T-helper 22 cell (primary cell): ENCODE results near the gene MCEMP1.

Experiments
- DNase-seq: peaks from one replicate; pipeline ENCODE4 v3.0.0-alpha.2; 2020; ENCODE audit warnings: low read depth

The MCEMP1 gene

DNA sequence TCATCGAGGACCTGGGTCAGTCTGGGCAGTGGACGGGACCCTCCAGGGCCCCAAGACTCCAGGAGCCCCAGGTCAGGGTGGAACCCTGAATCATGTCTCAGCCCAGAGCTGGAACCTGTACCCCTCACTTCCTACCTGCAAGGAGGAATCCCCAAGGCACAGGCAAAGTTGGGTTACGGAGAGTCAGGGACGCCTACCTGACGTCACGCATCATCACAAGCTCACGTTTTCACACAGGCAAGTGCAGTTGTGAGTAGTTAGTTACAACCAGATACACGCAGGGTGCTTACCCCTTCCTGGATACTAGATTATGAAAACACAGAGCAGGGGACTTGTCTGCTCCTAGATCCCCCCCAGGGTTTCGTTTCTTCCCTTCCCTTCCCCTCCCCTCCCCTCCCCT, 6.1 kb upstream of the MCEMP1 start:
- DNase-seq = no peak

DNA sequence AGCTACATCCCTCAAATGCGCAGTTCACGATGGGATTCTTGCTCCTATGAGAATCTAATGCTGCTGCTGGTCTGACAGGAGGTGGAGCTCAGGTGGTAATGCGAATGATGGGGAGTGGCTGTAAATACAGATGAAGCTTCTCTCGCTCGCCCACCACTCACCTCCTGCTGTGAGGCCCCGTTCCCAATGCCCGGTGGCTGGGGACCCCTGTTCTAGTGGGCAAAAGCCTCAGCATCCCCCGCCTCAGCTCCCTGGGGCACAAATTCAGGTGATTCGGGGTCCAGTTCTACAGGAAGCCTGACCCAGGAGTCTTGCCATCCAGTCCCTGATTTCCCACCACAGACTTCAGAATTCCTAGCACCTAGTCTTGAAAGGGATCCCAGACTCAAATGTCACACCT, 4.4 kb upstream of the MCEMP1 start:
- no peak for DNase-seq

DNA sequence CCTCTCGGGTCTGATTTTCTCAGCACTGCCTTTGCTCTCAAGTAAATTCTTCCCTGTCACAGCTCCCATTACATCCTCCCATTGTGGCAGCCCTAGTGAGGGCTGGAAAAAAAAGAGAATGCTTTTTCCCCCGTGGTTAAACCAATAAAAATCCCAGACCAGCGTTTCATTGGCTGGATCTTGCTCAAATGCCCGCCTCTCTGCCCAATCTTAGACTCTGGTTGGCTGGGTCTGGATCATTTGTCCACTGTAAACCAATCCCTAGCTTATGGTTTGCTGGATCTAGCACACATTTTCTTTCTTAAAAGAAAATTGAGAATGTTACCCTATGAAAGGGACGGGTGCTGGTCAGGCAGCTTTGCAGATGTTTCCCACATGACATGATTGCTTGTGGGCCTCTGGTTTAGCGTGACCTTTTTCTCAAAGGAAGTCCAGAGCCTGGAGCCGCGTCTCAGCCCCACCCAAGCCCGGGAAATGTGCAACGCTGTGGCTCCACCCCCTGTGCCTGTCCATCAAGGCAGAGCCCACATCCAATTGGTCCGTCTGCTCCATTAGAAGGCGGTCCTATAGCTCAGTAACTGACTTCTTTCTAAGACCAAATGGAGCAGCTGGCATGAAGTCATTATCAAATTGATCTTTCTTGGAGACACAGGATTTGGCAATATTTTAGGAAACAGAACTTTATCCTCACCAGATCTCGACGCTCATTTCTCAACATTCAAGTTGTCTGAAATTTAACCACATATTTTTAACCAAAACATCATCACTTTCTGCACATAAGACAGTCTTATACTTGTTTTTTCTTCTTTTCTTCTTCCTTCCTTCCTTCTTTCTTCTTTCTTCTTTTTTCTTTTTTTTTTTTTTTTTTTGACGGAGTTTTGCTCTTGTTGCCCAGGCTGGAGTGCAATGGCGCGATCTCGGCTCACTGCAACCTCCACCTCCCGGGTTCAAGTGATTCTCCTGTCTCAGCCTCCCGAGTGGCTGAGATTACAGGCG, 2.6 kb upstream of the MCEMP1 start:
- DNase-seq = no peak

DNA sequence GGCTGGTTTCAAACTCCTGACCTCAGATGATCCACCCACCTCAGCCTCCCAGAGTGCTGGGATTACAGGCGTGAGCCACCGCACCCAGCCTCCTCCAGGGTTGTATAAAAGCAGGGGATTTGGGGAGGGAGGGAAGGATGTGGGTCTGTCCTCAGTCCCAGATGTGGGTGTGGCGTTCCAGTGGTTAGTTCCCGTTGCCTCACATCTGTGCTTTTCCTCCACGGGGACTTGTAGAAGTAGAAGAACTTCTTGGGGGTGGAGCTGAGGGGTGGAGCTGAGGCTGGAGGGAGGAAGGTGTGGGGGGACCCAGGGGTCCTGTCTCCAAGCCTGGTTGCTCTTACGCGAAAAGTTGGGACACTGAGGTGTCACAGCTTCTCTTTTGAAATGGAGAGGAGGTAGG, 514 bp upstream of the MCEMP1 start:
- DNase-seq = no peak

DNA sequence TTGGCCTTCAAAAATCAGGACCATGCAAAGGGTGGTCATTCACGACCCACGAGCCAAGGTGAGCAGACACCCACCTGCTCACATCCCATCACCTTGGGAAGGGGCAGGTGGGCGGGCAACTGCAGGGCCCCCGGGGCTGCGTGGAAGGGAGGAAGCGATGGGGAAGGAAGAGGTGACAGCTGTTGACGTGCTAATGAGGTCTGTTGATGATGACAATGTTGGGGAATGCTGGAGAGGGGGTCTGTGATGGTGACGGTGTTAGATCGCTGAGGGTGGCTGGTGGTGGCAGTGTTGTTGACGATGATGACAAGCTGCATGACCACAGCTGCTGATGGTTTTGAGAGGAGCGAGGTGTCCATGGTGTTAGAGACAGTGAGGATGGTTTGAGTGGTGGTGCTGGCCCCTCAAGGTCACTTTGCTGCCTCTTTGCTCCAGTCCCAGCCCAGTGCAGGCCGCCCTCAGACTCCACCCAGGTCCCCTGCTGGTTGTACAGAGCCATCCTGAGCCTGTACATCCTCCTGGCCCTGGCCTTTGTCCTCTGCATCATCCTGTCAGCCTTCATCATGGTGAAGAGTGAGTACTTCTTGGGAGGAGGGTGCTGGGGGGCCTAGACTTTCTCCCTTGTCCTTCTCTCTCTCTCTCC, 900 bp downstream of the MCEMP1 start:
- no peak for DNase-seq

DNA sequence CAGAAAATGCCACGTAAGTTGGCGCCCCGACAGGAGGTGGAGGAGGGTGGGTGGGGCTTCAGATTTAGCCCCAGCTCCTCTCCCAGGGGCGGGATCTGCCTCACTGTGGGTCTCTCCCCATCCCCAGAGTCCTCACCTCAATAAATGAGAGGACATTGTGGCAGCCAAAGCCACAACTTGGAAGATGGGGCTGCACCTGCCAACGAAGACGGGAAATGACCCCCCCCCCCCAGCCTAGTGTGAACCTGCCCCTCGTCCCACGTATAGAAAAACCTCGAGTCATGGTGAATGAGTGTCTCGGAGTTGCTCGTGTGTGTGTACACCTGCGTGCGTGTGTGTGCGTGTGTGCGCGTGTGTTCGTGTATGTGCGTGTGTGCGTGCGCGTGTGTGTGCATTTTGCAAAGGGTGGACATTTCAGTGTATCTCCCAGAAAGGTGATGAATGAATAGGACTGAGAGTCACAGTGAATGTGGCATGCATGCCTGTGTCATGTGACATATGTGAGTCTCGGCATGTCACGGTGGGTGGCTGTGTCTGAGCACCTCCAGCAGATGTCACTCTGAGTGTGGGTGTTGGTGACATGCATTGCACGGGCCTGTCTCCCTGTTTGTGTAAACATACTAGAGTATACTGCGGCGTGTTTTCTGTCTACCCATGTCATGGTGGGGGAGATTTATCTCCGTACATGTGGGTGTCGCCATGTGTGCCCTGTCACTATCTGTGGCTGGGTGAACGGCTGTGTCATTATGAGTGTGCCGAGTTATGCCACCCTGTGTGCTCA, 2.3 kb downstream of the MCEMP1 start:
- DNase-seq = peak; percentile 61

GRCh38 chr19:7679771-7680605, 3.1 kb downstream of the MCEMP1 start:
- DNase-seq = no peak

DNA sequence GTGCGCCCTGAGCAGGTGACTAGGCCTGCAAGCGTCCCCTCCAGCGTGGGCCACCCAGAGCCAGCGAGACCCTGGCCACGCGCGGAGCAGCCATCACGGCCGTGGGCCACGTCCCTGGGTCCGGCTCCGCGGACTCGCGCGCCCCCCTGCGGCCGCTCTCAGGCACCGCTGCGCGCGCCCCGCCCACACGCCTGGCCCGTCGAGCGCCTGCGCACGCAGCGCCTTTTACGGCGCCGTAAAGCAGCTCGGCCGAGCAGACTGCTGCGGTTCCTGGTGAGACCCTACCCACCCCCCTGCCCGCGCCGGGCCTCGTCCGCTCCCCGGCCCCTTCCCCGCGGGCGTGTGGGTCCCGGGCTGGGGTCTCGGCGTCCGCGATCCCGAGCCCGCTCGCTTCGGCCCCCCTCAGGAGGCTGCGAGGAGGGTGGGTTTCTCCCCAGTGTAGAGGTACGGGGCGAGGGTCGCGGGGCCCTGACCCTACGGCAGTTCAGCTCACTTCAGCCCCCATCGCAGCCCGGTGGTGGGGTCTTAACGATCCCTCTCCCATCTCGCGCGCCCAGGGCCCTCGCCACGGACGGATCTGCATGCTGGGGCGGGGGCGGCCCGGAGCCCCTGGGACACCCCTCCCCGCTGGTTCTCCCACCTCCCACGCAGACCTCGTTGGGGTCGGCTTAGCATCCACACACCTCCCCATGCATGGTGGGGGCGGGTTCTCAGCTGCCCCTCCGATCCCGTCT, 3.9 kb downstream of the MCEMP1 start, which contains the start of gene TRAPPC5:
Gene TRAPPC5 (plus strand): TSS at position 228 of the 734 bp plus-strand sequence. CDS start 1,421 bp downstream, outside the sequence.
- peak; percentile 71 for DNase-seq

DNA sequence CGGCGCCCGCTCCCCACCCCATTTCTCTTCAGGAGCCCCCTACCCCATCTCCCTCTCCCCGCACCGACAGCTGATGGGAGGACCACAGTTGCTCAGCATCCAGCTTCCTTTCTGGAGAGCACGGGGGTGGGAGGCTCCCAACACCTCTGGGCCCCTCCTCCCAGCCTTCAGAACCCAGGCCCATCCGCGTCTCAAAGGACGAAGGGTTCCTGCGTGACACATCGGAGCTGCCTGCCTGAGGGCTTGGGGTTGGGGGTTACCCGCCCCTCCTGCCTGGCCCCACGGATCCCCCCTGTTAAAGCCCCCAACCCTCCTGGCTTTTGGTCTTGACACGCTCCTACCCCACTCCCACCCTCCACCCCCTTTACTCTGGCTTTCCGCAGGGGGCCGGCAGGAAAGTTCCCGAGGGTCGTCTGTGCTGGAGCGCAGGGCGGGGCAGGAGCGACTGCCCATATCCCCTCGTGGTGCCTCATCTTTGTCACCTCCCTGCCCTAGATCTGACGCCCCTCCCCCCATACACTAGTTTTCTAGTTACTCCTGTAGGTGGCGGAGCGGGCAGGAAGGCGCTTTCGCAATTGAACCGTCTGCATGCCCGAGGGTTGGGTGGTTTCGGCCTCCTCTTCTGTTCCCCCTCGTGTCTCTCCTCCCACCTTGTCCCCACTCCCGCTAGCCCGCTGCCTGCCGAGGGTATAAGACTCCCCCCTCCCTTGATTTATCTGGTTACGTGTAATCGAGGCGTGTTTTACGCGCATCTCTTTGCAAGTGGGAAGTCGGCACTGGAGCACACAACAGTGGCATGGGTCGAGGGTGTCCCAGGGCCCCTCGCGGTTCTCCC, 4.7 kb downstream of the MCEMP1 start:
- peak; percentile 63 for DNase-seq

DNA sequence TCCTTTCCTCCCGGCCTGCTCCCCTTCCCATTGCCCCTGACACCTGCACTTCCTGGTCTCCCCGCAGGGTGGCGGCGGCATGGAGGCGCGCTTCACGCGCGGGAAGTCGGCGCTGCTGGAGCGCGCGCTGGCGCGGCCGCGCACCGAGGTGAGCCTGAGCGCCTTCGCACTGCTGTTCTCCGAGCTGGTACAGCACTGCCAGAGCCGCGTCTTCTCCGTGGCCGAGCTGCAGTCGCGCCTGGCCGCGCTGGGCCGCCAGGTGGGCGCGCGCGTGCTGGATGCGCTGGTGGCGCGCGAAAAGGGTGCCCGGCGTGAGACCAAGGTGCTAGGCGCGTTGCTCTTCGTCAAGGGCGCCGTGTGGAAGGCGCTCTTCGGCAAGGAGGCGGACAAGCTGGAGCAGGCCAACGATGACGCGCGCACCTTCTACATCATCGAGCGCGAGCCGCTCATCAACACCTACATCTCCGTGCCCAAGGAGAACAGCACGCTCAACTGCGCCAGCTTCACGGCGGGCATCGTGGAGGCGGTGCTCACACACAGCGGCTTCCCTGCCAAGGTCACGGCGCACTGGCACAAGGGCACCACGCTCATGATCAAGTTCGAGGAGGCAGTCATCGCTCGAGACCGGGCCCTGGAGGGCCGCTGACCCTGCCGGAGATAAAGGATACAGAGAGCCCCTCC, 5.4 kb downstream of the MCEMP1 start:
- no peak for DNase-seq

- no peak for DNase-seq
These were observed 8.9 kb downstream of the MCEMP1 start for GRCh38 chr19:7685546-7686445.

DNA sequence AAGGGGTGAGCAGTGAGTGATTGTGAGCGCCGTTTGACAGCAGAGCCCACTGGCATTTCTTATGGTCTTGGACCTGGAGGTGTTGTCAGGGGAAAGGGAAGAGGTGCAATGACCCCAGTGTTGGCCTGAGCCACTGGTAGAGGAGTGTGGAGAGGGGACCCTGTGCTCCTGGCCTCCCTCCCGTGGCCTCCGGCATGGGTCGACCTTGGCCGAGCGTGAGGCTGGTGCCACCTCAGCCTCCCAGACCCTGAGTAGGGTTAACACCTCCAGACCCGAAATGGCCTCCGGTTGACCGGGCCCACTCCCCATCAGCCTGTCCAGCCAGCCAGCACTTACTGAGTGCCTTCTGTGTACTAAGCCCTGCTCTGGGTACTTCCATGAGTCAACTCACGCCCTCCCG, 10.3 kb downstream of the MCEMP1 start:
- DNase-seq = no peak

DNA sequence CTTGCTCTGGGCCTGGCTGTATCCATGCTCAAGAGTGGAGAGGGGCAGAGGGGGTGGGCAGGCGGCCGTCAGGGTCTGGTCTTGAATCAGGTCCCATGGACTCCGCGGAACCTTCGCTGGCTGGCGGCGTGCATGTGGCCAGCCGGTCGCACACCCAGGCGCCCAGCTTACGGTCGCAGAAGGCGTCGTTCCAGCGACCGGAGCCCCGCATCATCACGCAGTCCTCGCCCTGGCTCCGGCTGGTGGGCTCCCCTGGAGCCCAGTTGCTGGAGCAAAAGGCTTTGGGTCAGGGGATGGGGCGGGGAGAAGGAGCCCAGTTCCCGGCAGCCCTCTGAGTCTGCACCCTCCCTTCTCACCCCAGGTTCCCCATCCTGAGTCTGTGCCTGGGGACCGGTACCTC, 12.3 kb downstream of the MCEMP1 start:
- no peak for DNase-seq

- no peak for DNase-seq
These were observed 13.9 kb downstream of the MCEMP1 start for GRCh38 chr19:7690779-7691258.

DNA sequence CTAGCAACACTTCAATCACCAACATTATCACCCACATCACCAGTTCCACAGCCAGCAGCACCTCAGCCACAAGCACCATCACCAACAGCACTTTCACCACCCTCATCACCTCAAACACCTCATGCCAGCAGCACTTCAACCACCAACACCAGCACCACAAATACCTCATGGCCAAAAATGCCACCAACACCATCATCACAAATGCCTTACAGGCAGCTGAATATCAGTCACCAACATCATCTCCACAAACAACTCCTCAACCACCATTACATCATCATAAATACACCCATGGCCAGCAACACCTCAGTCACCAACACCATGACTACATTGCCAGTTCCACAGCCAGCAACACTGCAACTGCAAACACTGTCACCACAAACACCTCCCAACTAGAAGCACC, 14.6 kb downstream of the MCEMP1 start:
- DNase-seq = no peak

DNA sequence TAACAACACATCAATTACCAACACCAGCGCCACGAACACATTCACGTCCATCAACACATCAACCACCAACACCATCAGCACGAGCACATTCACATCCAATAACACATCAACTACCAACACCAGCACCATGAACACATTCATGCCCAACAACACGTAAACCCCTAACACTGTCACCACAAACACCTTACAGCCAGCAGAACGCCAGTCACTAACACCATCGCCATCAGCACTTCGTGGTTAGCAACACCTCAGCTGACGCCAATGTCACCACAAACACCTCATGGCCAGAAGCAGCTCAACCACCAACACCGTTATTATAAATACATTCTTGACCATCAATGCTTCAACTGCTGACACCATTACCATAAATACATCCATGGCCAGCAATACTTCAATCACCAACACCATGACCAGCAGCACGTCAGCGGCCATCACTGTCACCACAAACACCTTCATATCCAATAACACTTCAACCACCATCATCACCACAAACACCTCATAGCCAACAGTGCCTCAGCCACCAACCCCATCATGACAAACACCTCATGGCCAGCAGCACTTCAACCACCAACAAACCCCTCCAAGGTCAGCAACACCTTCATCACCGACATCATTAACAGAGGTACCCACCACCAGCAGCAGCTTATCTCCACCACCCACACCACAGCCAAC, 15.7 kb downstream of the MCEMP1 start:
- no peak for DNase-seq

GRCh38 chr19:7694499-7694898, 17.6 kb downstream of the MCEMP1 start:
- DNase-seq = no peak
